Left hindlimb (tissue), 1 donor: ENCODE data around the gene MRPL54.

Experiments used
- DNase-seq: peaks from one replicate; pipeline ENCODE4 v3.0.0-alpha.2; 2018

Gene MRPL54

GRCh38 chr19:3770136-3770999 is 7.9 kb downstream of the MRPL54 start:
- DNase-seq = no peak

DNA sequence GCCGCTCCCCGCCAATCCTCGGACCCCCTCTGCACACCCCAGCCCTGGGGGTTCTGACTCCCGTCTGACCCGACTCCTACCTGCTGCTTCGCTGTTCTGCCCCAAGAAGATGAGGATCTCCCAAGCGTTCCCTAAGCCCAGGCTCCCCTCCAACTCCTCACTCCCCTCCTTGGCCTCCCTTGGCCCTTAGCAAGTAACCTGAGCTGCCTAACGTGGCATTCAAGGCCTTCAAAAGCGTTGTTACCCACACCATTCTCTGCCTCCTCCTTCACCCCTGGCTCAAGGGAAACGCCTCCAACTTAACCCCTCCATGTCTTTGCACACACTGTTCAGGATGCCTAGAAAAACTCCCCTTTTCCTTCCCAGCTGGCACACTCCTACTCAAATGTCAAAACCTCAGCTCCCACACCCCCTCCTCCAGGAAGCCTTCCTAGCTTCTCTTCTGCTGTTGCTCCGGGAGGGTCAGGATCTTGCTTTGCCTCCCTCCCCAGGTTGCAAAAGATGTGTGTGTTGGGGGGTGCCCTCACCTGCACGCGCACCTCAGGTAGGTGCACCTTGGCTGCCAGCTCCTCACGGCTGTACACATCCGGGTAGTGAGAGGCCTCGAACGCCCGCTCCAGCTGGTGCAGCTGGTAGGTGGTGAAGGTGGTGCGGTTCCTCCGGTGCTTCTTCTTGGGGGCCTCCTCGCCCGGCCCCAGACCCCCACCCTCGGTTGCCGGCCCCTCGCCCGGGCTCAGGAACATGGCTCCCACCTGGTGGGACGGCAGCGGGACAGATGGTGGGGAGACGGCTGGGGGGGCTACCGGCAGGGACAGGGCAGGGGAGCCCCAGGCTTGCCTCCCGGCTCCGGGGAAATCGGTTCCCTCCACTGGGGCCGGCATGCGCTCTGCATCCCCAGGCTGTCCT is 8.8 kb downstream of the MRPL54 start:
- DNase-seq = no peak

DNA sequence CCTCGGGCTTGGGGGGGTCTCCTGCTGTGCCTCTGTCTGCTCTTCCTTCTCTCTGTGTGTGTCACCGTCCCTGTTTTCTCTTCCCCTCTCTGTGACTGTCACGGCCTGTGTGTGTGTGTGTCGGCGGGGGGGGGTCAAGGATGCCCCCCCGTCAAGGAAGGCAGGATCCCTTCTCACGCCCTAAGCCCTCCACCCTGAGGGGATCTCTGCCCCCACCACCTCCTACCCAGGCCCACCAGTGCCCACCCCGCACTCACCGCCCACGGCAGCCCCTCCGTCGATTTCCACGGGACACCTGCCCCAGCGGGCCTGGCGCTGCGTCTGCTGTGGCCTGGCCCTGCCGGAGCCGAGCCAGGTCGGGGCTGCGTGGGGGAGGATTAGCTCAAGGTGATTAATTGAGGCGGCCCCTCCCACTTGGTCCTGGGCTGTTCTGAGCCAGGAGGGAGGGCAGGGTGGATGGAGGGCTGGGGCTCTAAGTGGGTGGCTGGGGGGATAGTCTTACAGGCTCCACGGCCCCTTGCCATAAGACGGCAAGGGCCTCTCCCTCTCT is 9.5 kb downstream of the MRPL54 start, which contains the start of gene RAX2:
Gene RAX2, minus strand, starts transcription at position 323 of the 550 bp plus-strand sequence. CDS start 486 bp downstream, outside the sequence.
- DNase-seq = no peak

GRCh38 chr19:3773814-3774515 is 11.5 kb downstream of the MRPL54 start:
- DNase-seq = no peak

DNA sequence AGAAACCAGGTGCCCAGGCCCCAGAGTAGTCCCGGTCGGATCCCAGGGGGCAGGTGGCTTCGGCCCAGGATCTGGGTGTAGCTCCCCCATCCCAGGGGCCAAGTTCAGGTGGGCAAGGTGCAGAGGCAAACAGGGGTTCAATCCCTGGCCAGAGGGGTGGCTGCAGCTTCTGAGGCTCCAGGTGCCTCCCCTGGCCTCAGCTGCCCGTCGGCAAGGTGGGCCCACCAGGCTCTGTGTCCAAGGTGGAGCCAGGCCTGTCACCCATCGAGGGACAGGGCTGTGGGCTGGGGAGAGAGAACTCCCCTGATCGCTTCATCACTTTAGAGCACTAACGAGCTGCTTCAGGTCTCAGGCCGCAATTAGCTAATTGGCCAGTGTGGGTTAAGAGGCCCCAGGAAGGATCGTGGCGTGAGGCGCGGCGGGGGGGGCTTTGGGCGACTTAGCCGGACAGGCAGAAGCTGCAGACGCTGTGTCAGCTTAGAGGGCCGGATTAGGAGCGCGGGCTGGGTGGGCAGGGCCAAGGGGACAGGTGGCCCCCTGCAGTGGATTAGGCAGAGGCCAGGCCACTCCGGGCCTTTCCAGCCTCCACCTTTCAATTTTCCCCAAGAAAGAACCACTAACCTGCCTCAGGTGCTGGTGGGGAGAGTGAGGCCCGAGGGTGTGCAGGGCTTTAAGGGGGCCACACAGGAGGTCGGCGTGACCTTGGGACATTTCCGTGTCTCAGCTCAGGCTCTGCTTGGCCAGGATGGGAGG is 12.3 kb downstream of the MRPL54 start:
- DNase-seq = no peak

GRCh38 chr19:3775374-3775711 is 12.9 kb downstream of the MRPL54 start:
- DNase-seq = no peak

DNA sequence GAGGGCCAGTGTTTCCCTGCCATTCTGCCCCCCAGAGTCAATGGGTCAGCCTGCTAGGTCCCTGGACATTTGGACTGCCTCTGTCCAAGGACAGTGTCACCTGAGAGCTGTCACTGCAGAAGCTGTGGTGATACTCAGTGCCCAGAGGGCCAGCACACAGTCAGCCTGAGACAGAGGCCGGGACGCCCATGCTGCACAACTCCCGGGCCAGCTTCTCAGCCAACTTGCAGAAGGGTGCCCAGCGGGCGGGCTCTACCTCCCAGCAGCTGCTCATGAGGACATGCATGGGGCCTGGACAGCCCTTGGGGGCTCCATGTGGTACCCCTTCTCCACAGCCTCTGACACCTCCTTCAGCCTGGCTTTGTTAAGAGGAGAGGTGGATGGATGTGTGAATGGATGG is 13.3 kb downstream of the MRPL54 start:
- no peak for DNase-seq

DNA sequence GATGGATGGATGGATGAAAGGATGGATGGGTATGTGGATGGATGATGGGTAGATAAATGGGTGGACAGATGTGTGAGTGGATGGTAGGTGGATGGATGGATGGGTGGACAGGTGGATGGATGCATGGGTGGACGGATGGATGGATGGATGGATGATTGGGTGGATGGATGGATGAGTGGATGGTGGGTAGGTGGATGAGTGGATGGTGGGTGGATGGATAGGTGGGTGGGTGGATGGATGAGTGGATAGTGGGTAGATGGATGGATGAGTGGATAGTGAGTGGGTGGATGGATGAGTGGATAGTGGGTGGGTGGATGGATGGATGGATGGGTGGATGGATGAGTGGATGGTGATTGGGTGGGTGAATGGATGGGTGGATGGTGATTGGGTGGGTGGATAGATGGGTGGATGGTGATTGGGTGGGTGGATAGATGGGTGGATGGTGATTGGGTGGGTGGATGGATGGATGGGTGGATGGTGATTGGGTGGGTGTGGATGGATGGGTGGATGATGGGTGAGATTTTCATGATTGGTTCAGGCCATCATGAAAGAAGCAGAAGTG is 14.1 kb downstream of the MRPL54 start:
- DNase-seq = no peak

GRCh38 chr19:3778104-3778867 is 15.8 kb downstream of the MRPL54 start:
- no peak for DNase-seq

DNA sequence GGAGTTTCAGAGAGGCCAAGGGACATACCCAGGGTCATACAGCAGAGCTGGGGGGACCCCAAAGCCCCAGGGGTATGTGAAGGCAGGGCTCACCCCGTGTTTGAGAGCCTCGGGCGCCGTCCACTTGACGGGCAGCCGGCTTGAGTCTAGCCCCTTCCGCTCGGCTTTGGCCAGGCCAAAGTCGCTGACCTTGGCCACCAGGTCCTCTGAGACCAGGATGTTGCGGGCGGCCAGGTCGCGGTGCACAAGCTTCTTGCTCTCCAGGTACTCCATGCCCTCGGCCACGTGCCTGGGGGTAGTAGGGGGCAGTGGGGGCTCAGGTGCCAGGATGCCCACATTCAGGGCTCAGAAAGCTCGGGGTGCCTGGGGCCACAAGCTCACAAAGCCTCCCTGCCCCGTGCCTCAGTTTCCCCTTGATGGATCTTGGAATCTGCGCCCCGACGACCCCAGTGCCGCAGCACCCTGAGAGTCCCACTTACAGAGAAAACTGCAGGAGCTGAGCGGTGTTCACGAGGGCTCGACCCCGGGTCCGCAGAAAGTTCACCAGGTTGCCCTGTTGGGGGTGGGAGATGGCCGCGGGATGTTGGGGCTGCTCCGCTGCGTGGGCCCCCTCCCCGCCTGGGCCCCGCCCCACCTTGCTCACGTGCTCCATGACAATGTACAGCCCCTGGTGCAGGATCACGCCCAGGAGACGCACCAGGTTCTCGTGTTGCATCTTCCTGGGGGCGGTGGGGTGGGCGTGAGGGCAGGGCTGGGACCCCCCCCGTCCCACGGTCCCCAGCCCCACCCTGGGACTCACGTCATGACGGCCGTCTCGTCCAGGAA is 16.6 kb downstream of the MRPL54 start:
- DNase-seq = no peak

GRCh38 chr19:3780786-3781304 is 18.4 kb downstream of the MRPL54 start:
- DNase-seq = no peak

- DNase-seq = no peak
Observed at GRCh38 chr19:3781603-3782002, 19.1 kb downstream of the MRPL54 start.

DNA sequence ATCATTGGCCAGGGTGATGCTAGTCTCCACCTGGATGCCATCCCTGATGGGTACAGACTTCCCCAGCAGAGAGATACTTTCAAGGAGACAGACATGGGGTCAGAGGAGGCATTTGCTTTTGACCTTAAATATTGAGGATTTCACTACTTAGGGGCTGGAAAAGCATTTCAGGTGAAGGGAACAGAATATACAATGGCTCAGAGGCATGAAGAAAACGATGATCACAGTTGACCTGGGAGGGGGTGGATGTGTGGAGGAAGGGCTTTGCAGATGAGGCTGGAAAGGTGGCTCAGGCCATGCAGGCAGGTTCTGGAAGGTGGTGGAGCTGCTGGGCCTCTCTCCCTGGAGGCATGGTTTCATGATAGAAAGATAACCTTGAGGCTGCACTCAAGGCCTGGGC is 19.8 kb downstream of the MRPL54 start:
- DNase-seq = no peak

GRCh38 chr19:3782903-3783302 is 20.4 kb downstream of the MRPL54 start:
- no peak for DNase-seq

DNA sequence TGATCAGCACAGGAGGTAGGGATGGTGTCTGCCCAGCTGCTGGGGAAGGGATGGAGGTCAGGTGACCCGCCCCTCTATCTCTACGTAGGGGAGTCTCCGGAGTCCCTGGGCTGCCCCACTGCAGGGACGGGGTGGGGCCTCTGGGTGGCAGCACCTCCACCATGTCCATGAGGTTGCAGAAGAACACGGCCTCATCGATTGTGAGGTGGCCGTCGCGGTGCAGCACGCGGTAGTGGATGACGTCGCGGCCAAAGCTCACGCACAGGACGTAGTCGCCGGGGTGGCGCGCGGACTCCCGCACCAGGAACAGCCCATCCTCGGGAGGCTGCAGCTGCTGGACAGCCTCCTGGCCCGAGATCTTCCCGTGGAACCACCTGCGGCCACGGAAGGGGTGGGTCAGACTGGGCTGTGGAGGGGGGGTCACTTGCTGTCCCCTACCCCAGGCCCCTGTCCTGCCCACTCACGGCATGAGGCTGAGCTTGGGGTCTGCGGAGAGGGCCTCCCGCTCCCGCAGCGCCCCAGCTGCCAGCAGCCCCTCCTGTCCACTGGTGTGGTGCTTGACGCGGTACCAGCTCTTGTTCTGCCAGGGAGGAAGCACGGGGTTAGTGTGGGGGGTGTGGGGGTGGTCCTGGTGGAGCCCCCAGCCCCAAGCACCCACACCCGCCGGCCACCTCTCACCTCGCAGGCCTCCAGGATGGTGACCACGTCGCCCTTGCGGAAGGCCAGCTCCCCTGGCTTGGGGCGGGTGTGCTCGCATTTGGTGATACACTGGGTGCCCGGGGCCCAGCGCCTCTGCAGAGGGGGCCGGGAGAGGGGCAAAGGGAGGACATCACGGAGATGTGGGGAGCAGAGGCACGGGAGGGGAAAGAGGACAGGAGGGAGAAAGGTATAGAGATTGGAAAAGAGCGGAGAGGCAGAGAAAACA is 21.4 kb downstream of the MRPL54 start:
- DNase-seq = no peak

DNA sequence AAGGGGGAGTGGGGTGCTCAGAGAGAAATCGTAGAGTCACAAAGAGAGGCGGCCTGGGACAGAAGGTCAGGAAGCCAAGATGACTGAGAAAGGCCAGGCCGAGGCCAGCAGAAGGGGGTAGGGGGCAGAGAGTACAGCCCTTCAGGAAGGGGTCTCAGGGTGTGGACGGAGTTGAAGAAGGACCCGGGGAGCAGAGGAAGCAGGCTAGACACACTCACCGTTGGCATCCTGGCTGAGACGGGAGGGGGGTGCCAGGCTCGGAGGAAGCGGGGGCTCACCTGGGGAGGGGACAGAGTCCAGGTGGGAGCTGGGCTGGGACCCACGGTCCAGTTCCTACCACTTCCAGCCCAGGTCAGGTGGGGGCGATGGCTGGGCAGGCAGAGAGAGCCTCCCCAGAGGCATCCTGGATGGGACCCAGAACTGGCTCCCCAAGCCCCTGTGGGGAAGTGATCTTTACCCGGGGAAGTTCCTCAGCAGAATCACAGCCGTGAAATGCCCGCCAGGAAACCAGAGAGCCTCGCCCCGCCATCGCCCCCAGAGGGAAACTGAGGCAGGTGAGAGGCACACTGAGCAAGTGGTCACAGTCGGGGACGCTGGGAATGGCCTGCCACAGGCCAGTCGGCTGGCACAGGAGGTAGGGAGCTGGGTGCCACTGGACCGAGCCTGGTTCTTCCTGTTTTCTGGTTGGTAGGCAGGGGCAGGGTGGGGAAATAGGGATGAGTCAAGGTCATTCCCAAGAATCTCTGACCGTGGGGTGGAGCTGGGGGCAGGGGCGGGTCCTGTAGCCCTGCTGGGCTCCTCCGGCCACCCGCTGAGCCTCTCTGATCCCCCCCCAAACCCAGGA is 22.3 kb downstream of the MRPL54 start:
- DNase-seq = no peak

DNA sequence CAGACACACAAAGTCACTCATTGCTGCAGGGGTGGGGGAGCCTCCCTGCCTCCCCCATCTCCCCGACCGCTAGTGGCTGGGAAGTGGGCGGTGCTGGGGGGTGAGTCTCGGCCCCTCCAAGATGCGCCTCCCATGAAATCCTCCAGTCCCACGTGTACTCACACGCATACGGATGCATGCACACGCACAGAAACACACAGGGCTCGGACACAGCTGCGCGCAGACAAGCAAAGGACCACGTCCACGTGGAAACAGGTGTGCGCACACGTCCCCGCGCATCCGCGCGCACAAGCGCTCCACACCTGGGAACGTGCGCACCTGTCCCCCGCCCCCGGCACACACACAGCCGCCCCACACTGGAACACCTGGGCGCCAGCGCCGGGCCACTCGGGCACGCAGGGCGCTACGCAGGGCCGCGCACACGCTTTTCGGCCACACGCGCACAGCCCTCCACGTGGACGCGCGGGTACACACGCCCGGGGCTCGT is 23.0 kb downstream of the MRPL54 start:
- DNase-seq = no peak
